Gastrocnemius medialis (tissue), 4 donors: ENCODE data around the gene KATNAL2. TPM values are rescaled to one million over a fixed set of nuclear protein-coding genes. Genes with fewer than 3 reads are reported as not detected.

ENCODE experiments used
- ATAC-seq, 2 donors: fragments of 150-250 bp; one replicate each; pipeline ENCODE4 v1.9.1; 2016
- DNase-seq, 2 donors: peaks; one replicate each; pipeline ENCODE4 v3.0.0-alpha.2; 2019
- H3K27ac ChIP-seq, 4 donors: fragments of 200-600 bp; sonication (generic); 1 replicate in 1 of 4; 2 replicates in 3 of 4; pipeline ENCODE4 v1.5.1; 2016 to 2018; ENCODE audit warnings: mild to moderate bottlenecking in 2 of 4, moderate library complexity in 1 of 4
- H3K27me3 ChIP-seq, 3 donors: fragments of 200-600 bp; sonication (generic) in 2 of 3; 1 replicate in 1 of 3; 2 replicates in 2 of 3; pipeline versions ENCODE4 v1.5.1 to v1.6.0; 2016 to 2019; ENCODE audit warnings: mild to moderate bottlenecking in 1 of 3, moderate library complexity in 1 of 3
- H3K36me3 ChIP-seq, 2 donors: fragments of 200-600 bp; sonication (generic) in 1 of 2; one replicate each; pipeline ENCODE4 v1.5.1; 2017 to 2018
- H3K4me1 ChIP-seq, 2 donors: fragments of 200-600 bp; sonication (generic) in 1 of 2; one replicate each; pipeline ENCODE4 v1.5.1; 2016 to 2017; ENCODE audit warnings: mild to moderate bottlenecking in 2 of 2
- H3K4me3 ChIP-seq, 4 donors: fragments of 200-600 bp; sonication (generic) in 3 of 4; 1 replicate in 1 of 4; 2 replicates in 3 of 4; pipeline ENCODE4 v1.5.1; 2016 to 2019; ENCODE audit warnings: mild to moderate bottlenecking in 2 of 4
- H3K9me3 ChIP-seq, 3 donors: fragments of 200-600 bp; sonication (generic) in 2 of 3; 1 replicate in 1 of 3; 2 replicates in 2 of 3; pipeline ENCODE4 v1.5.1; 2016 to 2019
- CTCF ChIP-seq, 5 experiments: fragments of 450-650 bp in 3 of 5; fragments of 200-600 bp in 2 of 5; sonication (generic) in 2 of 5; IDR thresholded peaks in 4 of 5; conservative IDR thresholded peaks in 1 of 5; 1 replicate in 4 of 5; 2 replicates in 1 of 5; pipeline ENCODE4 v1.5.1; 2016 to 2019; ENCODE audit warnings: antibody characterized with exemption in 5 of 5, mild to moderate bottlenecking in 3 of 5, moderate library complexity in 3 of 5
- POLR2A ChIP-seq, 2 donors: fragments of 450-650 bp; IDR thresholded peaks; one replicate each; pipeline ENCODE4 v1.6.1; 2017; ENCODE audit warnings: antibody characterized with exemption in 2 of 2, mild to moderate bottlenecking in 2 of 2, moderate library complexity in 2 of 2
- in situ Hi-C, 4 donors: fragments of 200-750 bp; cut with MboI; loops; one replicate each; pipeline versions ENCODE4 v1.15.0 to v1.8.0; 2017; ENCODE audit warnings: low sequenced_read_pairs in 4 of 4
- intact Hi-C: fragments of 100-400 bp; cut with DNase I; formaldehyde crosslinking; loops from one replicate; pipeline ENCODE4 v1.15.1; 2023; ENCODE audit warnings: low total_unique reads
- total RNA-seq, 4 donors: library from RNA; depleted of rRNA; stranded (reverse); fragments of >200 nt; gene quantifications; one replicate each; pipeline versions ENCODE4 v1.1.0 to v1.2.3, GENCODE V29; 2016

KATNAL2 gene
- total RNA-seq, 4 donors from 2014 or later = 0.27 to 2.7 (median 0.52) TPM; not detected in 1

- ATAC-seq (no peak), DNase-seq (no peak)
- Histone ChIP-seq H3K36me3 (no peaks in the 10 kb centered on the region), H3K9me3 (no peaks in the 10 kb centered on the region), H3K4me1 (no peaks in the 10 kb centered on the region), H3K27ac (no peak overlapping the region), H3K4me3 (no peak overlapping the region), H3K27me3 (no peaks in the 10 kb centered on the region)
- TF ChIP-seq POLR2A (IDR thresholded peaks at IDR 0.05) = no peak
- peak in 3 of 5 experiments; percentile 5 to 37 (median 16) for TF ChIP-seq CTCF (IDR thresholded peaks at IDR 0.05 in 4 of 5, conservative IDR thresholded peaks at IDR 0.05 in 1 of 5)
- intact Hi-C loops (no loop called here), in situ Hi-C loops (no loop called here)
These were observed 119.0 kb downstream of the KATNAL2 start for GRCh38 chr18:47036298-47036874.

- no peak overlapping the region for H3K27ac ChIP-seq
- no peaks in the 10 kb centered on the region for H3K27me3 ChIP-seq
- no peaks in the 10 kb centered on the region for H3K36me3 ChIP-seq
- in situ Hi-C loops = no loop called here
- H3K4me3 ChIP-seq = no peak overlapping the region
- intact Hi-C loops = no loop called here
- no peaks in the 10 kb centered on the region for H3K4me1 ChIP-seq
- no peak for DNase-seq
- no peak for TF ChIP-seq POLR2A (IDR thresholded peaks at IDR 0.05)
- no peak for TF ChIP-seq CTCF (IDR thresholded peaks at IDR 0.05 in 4 of 5, conservative IDR thresholded peaks at IDR 0.05 in 1 of 5)
- no peaks in the 10 kb centered on the region for H3K9me3 ChIP-seq
- no peak for ATAC-seq
These were observed 119.7 kb downstream of the KATNAL2 start for GRCh38 chr18:47036927-47037578.

- ATAC-seq = no peak
- in situ Hi-C loops = no loop called here
- no peaks in the 10 kb centered on the region for H3K27me3 ChIP-seq
- H3K36me3 ChIP-seq = no peaks in the 10 kb centered on the region
- no peak for TF ChIP-seq CTCF (IDR thresholded peaks at IDR 0.05 in 4 of 5, conservative IDR thresholded peaks at IDR 0.05 in 1 of 5)
- no peak for TF ChIP-seq POLR2A (IDR thresholded peaks at IDR 0.05)
- intact Hi-C loops = no loop called here
- no peaks in the 10 kb centered on the region for H3K9me3 ChIP-seq
- no peak overlapping the region for H3K4me3 ChIP-seq
- no peak overlapping the region for H3K27ac ChIP-seq
- no peaks in the 10 kb centered on the region for H3K4me1 ChIP-seq
- DNase-seq = no peak
These were observed 123.6 kb downstream of the KATNAL2 start for GRCh38 chr18:47040982-47041381.

GRCh38 chr18:47050468-47050867 lies 133.1 kb downstream of the KATNAL2 start:
- peak; percentile 21 to 62 (median 54) for TF ChIP-seq CTCF (IDR thresholded peaks at IDR 0.05 in 4 of 5, conservative IDR thresholded peaks at IDR 0.05 in 1 of 5)
- TF ChIP-seq POLR2A (IDR thresholded peaks at IDR 0.05) = no peak
- no peak overlapping the region for H3K27ac ChIP-seq
- no peaks in the 10 kb centered on the region for H3K9me3 ChIP-seq
- intact Hi-C loops = loop anchor here (1.0 to 2.0 kb wide), 2 partner anchors 155 to 698 kb away; no protein-coding TSS in a partner anchor
- H3K4me1 ChIP-seq = peaks cover 0 to 11% of the 10 kb centered on the region in 2 donors
- ATAC-seq = no peak
- H3K36me3 ChIP-seq = no peaks in the 10 kb centered on the region
- no peak for DNase-seq
- in situ Hi-C loops = no loop called here
- no peaks in the 10 kb centered on the region for H3K27me3 ChIP-seq
- H3K4me3 ChIP-seq = no peak overlapping the region
